ENCODE data around the gene ZC3H4.

- no peak for TF ChIP-seq CTCF (conservative IDR thresholded peaks at IDR 0.05; ENCODE audit: low read depth, low read length)
- no peak for TF ChIP-seq EZH2 (IDR thresholded peaks at IDR 0.05; ENCODE audit: borderline replicate concordance, low read depth, low read length, poor library complexity, severe bottlenecking)
Observed at GRCh38 chr19:47020132-47020805, 93.3 kb downstream of the ZC3H4 start.

All from A673 (cell line).